Smooth muscle cell (in vitro differentiated cells): ENCODE results near the gene SLIT1. TPM values are rescaled to one million over a fixed set of nuclear protein-coding genes. Genes with fewer than 3 reads are reported as not detected.

Source experiments
- DNase-seq: peaks from one replicate; lab custom pipeline; 2025; ENCODE audit not compliant: unreplicated experiment; lab: John Stamatoyannopoulos, UW
- H2AFZ ChIP-seq: fragments of 200-600 bp; sonication (generic); 2 replicates; pipeline ENCODE4 v1.6.0; 2016; ENCODE audit warnings: antibody characterized with exemption, low read depth, mild to moderate bottlenecking
- H3F3A ChIP-seq: fragments of 200-600 bp; sonication (generic); 2 replicates; pipeline ENCODE4 v1.6.0; 2017; ENCODE audit warnings: antibody characterized with exemption, low read depth
- H3K27ac ChIP-seq: fragments of 200-600 bp; sonication (generic); 2 replicates; pipeline ENCODE4 v1.5.1; 2016; ENCODE audit warnings: low read depth, mild to moderate bottlenecking
- H3K27me3 ChIP-seq: fragments of 200-600 bp; sonication (generic); 2 replicates; pipeline ENCODE4 v1.6.1; 2016; ENCODE audit warnings: low read depth, mild to moderate bottlenecking
- H3K36me3 ChIP-seq: fragments of 200-600 bp; sonication (generic); 2 replicates; pipeline ENCODE4 v1.5.1; 2016; ENCODE audit warnings: low read depth
- H3K4me1 ChIP-seq: fragments of 200-600 bp; sonication (generic); 2 replicates; pipeline ENCODE4 v1.5.1; 2016; ENCODE audit warnings: low read depth
- H3K4me2 ChIP-seq: fragments of 200-600 bp; sonication (generic); 2 replicates; pipeline ENCODE4 v1.6.0; 2016; ENCODE audit warnings: mild to moderate bottlenecking
- H3K4me3 ChIP-seq: fragments of 200-600 bp; sonication (generic); 2 replicates; pipeline ENCODE4 v1.5.1; 2016; ENCODE audit warnings: mild to moderate bottlenecking
- H3K79me2 ChIP-seq: fragments of 200-600 bp; sonication (generic); 2 replicates; pipeline ENCODE4 v1.6.0; 2016; ENCODE audit warnings: low read depth, mild to moderate bottlenecking
- H3K9ac ChIP-seq: fragments of 200-600 bp; sonication (generic); 2 replicates; pipeline ENCODE4 v1.6.0; 2016; ENCODE audit warnings: low read depth
- H3K9me3 ChIP-seq: fragments of 200-600 bp; sonication (generic); replicated peaks from 2 replicates; pipeline ENCODE4 v1.5.1; 2016; ENCODE audit warnings: low read depth
- H4K20me1 ChIP-seq: fragments of 200-600 bp; sonication (generic); 2 replicates; pipeline ENCODE4 v1.6.0; 2016; ENCODE audit warnings: low read depth
- WGBS: methylation state at CpG from one replicate; pipeline ENCODE4 v1.1.7; 2016; ENCODE audit warnings: low lambda C conversion rate; 5-methylcytosine and 5-hydroxymethylcytosine counted together
- polyA plus RNA-seq: library from polyadenylated mRNA; unstranded; fragments of >200 nt; fragmentation: Nextera tagmentation; extraction: Ambion mirVana; gene quantifications from 2 replicates; pipeline ENCODE4 v1.2.1, GENCODE V29; 2016
- total RNA-seq: library from RNA; depleted of rRNA; stranded (reverse); fragments of >200 nt; gene quantifications from 2 replicates; pipeline ENCODE4 v1.2.3, GENCODE V29; 2014
- TF ChIP-seq, protein P1 (sequence below): fragments of 200-600 bp; sonication (generic); IDR thresholded peaks from 2 replicates; pipeline ENCODE4 v1.5.1; 2017; ENCODE audit warnings: borderline replicate concordance, mild to moderate bottlenecking, antibody characterized with exemption; ENCODE audit not compliant: insufficient read depth, poor library complexity, severe bottlenecking

Gene SLIT1
- total and polyA plus RNA-seq, 2 experiments from 2014 or later, result 0.15 TPM; not detected in 1

DNA sequence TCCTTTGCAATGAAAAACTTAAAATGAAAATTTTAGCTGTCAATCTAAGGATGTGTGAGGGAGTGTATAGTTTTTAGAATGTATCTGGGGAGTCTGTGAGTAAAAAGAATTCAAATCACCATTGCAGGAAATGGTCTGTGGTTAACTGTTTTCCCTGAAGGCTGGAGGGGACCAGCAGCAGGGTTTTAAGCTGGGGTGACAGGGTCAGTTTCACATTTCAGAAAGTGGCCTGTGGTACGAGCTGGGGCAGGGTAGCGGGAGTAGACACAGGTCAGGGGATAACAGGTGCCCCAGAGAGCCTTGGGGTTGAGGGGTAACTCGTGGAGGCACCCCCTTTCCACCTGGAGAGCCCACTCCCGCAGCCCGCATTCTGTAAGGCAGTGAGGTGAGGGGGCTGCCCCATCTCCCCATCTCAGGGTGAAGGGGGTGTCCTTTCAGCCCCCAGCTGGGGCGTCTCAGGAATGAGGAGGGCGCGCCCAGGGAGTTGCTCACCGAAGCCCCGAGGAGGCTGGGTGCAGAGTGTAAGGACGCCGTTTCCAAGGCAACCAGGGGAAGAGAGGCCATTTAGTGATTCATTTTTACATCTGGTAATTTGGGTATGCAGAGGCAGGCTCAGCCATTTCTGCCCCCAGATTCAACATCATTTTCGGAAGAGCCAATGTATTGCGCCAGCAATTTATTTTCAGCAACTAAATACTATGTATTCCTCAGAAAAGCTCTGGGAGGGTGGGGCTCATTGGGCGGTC is 168.9 kb downstream of the SLIT1 start:
- TF ChIP-seq, protein P1, sequence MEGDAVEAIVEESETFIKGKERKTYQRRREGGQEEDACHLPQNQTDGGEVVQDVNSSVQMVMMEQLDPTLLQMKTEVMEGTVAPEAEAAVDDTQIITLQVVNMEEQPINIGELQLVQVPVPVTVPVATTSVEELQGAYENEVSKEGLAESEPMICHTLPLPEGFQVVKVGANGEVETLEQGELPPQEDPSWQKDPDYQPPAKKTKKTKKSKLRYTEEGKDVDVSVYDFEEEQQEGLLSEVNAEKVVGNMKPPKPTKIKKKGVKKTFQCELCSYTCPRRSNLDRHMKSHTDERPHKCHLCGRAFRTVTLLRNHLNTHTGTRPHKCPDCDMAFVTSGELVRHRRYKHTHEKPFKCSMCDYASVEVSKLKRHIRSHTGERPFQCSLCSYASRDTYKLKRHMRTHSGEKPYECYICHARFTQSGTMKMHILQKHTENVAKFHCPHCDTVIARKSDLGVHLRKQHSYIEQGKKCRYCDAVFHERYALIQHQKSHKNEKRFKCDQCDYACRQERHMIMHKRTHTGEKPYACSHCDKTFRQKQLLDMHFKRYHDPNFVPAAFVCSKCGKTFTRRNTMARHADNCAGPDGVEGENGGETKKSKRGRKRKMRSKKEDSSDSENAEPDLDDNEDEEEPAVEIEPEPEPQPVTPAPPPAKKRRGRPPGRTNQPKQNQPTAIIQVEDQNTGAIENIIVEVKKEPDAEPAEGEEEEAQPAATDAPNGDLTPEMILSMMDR, result no peak
- Histone ChIP-seq H3K4me2 (no peak overlapping the region), H4K20me1 (no peaks in the 10 kb centered on the region), H3K9ac (no peak overlapping the region), H2AFZ (no peak overlapping the region), H3K4me3 (no peak overlapping the region), H3K27ac (no peak overlapping the region), H3K4me1 (peaks cover 14% of the 10 kb centered on the region), H3F3A (no peaks in the 10 kb centered on the region), H3K79me2 (no peaks in the 10 kb centered on the region), H3K9me3 (no peaks in the 10 kb centered on the region), H3K36me3 (no peaks in the 10 kb centered on the region), H3K27me3 (no peaks in the 10 kb centered on the region)
- DNase-seq, result no peak
- 88% methylated on average over 15 of the region's 15 CpGs for WGBS

- WGBS, result 75% methylated on average over 1 of the region's 1 CpG
- H3F3A ChIP-seq, result no peaks in the 10 kb centered on the region
- TF ChIP-seq, protein P1, result no peak
These were observed 170.5 kb downstream of the SLIT1 start for GRCh38 chr10:97015240-97015639.

DNA sequence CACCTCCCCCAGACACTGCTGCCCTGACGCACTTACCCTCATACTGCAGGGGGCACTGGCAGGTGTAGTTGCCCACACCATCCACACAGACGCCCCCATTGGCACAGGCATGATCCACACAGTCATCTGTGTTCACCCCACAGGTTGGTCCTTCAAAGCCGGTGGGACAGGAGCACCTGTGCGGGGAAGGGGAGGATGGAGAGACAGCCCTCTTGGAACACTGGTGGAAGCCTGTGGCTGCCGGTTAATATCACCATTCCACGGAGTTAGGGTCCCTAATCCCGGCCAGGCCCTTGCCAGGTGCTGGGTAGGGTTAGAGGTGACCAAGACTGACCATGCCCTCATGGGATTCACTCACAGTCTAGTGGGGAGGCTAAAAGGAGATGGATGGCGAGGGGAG is 171.8 kb downstream of the SLIT1 start:
- Histone ChIP-seq H3K79me2 (no peaks in the 10 kb centered on the region), H3K9ac (no peak overlapping the region), H3F3A (no peaks in the 10 kb centered on the region), H3K27me3 (no peaks in the 10 kb centered on the region), H3K36me3 (no peaks in the 10 kb centered on the region), H3K4me2 (no peak overlapping the region), H3K4me1 (no peaks in the 10 kb centered on the region), H3K27ac (no peak overlapping the region), H3K9me3 (no peaks in the 10 kb centered on the region), H4K20me1 (no peaks in the 10 kb centered on the region), H3K4me3 (no peak overlapping the region), H2AFZ (no peak overlapping the region)
- DNase-seq, result no peak
- WGBS, result 88% methylated on average over 8 of the region's 8 CpGs
- TF ChIP-seq, protein P1, result no peak

More at GRCh38 chr10:97015240-97015639, 170.5 kb downstream of the SLIT1 start:
- Histone ChIP-seq H3K9ac (no peak overlapping the region), H3K27ac (no peak overlapping the region), H3K4me2 (no peak overlapping the region), H3K9me3 (no peaks in the 10 kb centered on the region), H3K36me3 (no peaks in the 10 kb centered on the region), H4K20me1 (no peaks in the 10 kb centered on the region), H3K4me1 (peaks cover 5% of the 10 kb centered on the region), H2AFZ (no peak overlapping the region), H3K79me2 (no peaks in the 10 kb centered on the region), H3K27me3 (no peaks in the 10 kb centered on the region), H3K4me3 (no peak overlapping the region)
- no peak for DNase-seq

GRCh38 chr10:97013568-97013967 is 172.2 kb downstream of the SLIT1 start:
- WGBS, result 92% methylated on average over 8 of the region's 8 CpGs
- H3F3A ChIP-seq, result no peaks in the 10 kb centered on the region
- no peaks in the 10 kb centered on the region for H3K36me3 ChIP-seq
- no peaks in the 10 kb centered on the region for H3K9me3 ChIP-seq
- DNase-seq, result no peak
- no peak overlapping the region for H3K4me3 ChIP-seq
- H3K9ac ChIP-seq, result no peak overlapping the region
- no peak overlapping the region for H3K27ac ChIP-seq
- H3K4me1 ChIP-seq, result no peaks in the 10 kb centered on the region
- H3K27me3 ChIP-seq, result no peaks in the 10 kb centered on the region
- H3K79me2 ChIP-seq, result no peaks in the 10 kb centered on the region
- H3K4me2 ChIP-seq, result no peak overlapping the region
- no peak overlapping the region for H2AFZ ChIP-seq
- TF ChIP-seq, protein P1, result no peak
- H4K20me1 ChIP-seq, result no peaks in the 10 kb centered on the region
